Smooth muscle cell (in vitro differentiated cells): ENCODE measurements around the gene KCTD4. TPM values are rescaled to one million over a fixed set of nuclear protein-coding genes. Genes with fewer than 3 reads are reported as not detected.

Source experiments
- DNase-seq: peaks from one replicate; lab custom pipeline; 2025; ENCODE audit not compliant: unreplicated experiment; lab: John Stamatoyannopoulos, UW
- H2AFZ ChIP-seq: fragments of 200-600 bp; sonication (generic); 2 replicates; pipeline ENCODE4 v1.6.0; 2016; ENCODE audit warnings: antibody characterized with exemption, low read depth, mild to moderate bottlenecking
- H3F3A ChIP-seq: fragments of 200-600 bp; sonication (generic); 2 replicates; pipeline ENCODE4 v1.6.0; 2017; ENCODE audit warnings: antibody characterized with exemption, low read depth
- H3K27ac ChIP-seq: fragments of 200-600 bp; sonication (generic); 2 replicates; pipeline ENCODE4 v1.5.1; 2016; ENCODE audit warnings: low read depth, mild to moderate bottlenecking
- H3K27me3 ChIP-seq: fragments of 200-600 bp; sonication (generic); 2 replicates; pipeline ENCODE4 v1.6.1; 2016; ENCODE audit warnings: low read depth, mild to moderate bottlenecking
- H3K36me3 ChIP-seq: fragments of 200-600 bp; sonication (generic); 2 replicates; pipeline ENCODE4 v1.5.1; 2016; ENCODE audit warnings: low read depth
- H3K4me1 ChIP-seq: fragments of 200-600 bp; sonication (generic); 2 replicates; pipeline ENCODE4 v1.5.1; 2016; ENCODE audit warnings: low read depth
- H3K4me2 ChIP-seq: fragments of 200-600 bp; sonication (generic); 2 replicates; pipeline ENCODE4 v1.6.0; 2016; ENCODE audit warnings: mild to moderate bottlenecking
- H3K4me3 ChIP-seq: fragments of 200-600 bp; sonication (generic); 2 replicates; pipeline ENCODE4 v1.5.1; 2016; ENCODE audit warnings: mild to moderate bottlenecking
- H3K79me2 ChIP-seq: fragments of 200-600 bp; sonication (generic); 2 replicates; pipeline ENCODE4 v1.6.0; 2016; ENCODE audit warnings: low read depth, mild to moderate bottlenecking
- H3K9ac ChIP-seq: fragments of 200-600 bp; sonication (generic); 2 replicates; pipeline ENCODE4 v1.6.0; 2016; ENCODE audit warnings: low read depth
- H3K9me3 ChIP-seq: fragments of 200-600 bp; sonication (generic); replicated peaks from 2 replicates; pipeline ENCODE4 v1.5.1; 2016; ENCODE audit warnings: low read depth
- H4K20me1 ChIP-seq: fragments of 200-600 bp; sonication (generic); 2 replicates; pipeline ENCODE4 v1.6.0; 2016; ENCODE audit warnings: low read depth
- WGBS: methylation state at CpG from one replicate; pipeline ENCODE4 v1.1.7; 2016; ENCODE audit warnings: low lambda C conversion rate; 5-methylcytosine and 5-hydroxymethylcytosine counted together
- polyA plus RNA-seq: library from polyadenylated mRNA; unstranded; fragments of >200 nt; fragmentation: Nextera tagmentation; extraction: Ambion mirVana; gene quantifications from 2 replicates; pipeline ENCODE4 v1.2.1, GENCODE V29; 2016
- total RNA-seq: library from RNA; depleted of rRNA; stranded (reverse); fragments of >200 nt; gene quantifications from 2 replicates; pipeline ENCODE4 v1.2.3, GENCODE V29; 2014
- TF ChIP-seq, protein P1 (sequence below): fragments of 200-600 bp; sonication (generic); IDR thresholded peaks from 2 replicates; pipeline ENCODE4 v1.5.1; 2017; ENCODE audit warnings: borderline replicate concordance, mild to moderate bottlenecking, antibody characterized with exemption; ENCODE audit not compliant: insufficient read depth, poor library complexity, severe bottlenecking

The KCTD4 gene
- total and polyA plus RNA-seq, 2 experiments from 2014 or later, result not detected

- Histone ChIP-seq H3K27ac (no peak overlapping the region), H3K36me3 (no peaks in the 10 kb centered on the region), H3K4me1 (peaks cover 7% of the 10 kb centered on the region), H3K4me3 (no peak overlapping the region), H3K9me3 (no peaks in the 10 kb centered on the region), H3K27me3 (no peaks in the 10 kb centered on the region), H4K20me1 (peaks cover 6% of the 10 kb centered on the region), H3K9ac (no peak overlapping the region), H3K79me2 (peaks cover 8% of the 10 kb centered on the region), H3K4me2 (no peak overlapping the region), H3F3A (peaks cover 15% of the 10 kb centered on the region), H2AFZ (no peak overlapping the region)
- TF ChIP-seq, protein P1, sequence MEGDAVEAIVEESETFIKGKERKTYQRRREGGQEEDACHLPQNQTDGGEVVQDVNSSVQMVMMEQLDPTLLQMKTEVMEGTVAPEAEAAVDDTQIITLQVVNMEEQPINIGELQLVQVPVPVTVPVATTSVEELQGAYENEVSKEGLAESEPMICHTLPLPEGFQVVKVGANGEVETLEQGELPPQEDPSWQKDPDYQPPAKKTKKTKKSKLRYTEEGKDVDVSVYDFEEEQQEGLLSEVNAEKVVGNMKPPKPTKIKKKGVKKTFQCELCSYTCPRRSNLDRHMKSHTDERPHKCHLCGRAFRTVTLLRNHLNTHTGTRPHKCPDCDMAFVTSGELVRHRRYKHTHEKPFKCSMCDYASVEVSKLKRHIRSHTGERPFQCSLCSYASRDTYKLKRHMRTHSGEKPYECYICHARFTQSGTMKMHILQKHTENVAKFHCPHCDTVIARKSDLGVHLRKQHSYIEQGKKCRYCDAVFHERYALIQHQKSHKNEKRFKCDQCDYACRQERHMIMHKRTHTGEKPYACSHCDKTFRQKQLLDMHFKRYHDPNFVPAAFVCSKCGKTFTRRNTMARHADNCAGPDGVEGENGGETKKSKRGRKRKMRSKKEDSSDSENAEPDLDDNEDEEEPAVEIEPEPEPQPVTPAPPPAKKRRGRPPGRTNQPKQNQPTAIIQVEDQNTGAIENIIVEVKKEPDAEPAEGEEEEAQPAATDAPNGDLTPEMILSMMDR, result no peak
- no peak for DNase-seq
- WGBS, result 100% methylated on average over 2 of the region's 2 CpGs
These were observed 31.7 kb upstream of the KCTD4 start for GRCh38 chr13:45232591-45232990.

GRCh38 chr13:45231722-45232121 lies 30.9 kb upstream of the KCTD4 start:
- peaks cover 8% of the 10 kb centered on the region for H3K79me2 ChIP-seq
- 52% methylated on average over 1 of the region's 1 CpG for WGBS
- peaks cover 10% of the 10 kb centered on the region for H3F3A ChIP-seq
- H3K4me1 ChIP-seq, result peaks cover 7% of the 10 kb centered on the region
- no peak overlapping the region for H3K9ac ChIP-seq
- H3K27ac ChIP-seq, result no peak overlapping the region
- no peak overlapping the region for H3K4me3 ChIP-seq
- no peak for DNase-seq
- TF ChIP-seq, protein P1, result no peak
- no peak overlapping the region for H3K4me2 ChIP-seq
- H4K20me1 ChIP-seq, result peaks cover 5% of the 10 kb centered on the region
- no peaks in the 10 kb centered on the region for H3K36me3 ChIP-seq
- no peak overlapping the region for H2AFZ ChIP-seq
- no peaks in the 10 kb centered on the region for H3K27me3 ChIP-seq
- no peaks in the 10 kb centered on the region for H3K9me3 ChIP-seq

DNA sequence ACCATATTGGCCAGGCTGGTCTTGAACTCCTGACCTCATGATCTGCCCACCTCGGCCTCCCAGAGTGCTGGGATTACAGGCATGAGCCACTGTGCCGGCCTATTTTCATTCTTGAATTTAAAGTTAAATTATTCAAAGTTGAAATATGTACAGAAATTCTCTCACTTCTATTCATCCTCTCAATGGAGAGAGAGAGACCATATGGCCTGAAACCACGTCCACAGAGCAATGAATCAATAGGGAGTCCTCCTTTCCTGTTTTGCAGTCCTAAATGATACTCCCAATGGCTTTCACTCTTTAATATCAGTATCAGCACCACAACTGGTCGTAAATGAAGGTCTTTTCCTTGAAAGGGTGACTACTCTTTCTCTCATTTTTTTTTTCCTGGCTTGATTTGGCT lies 30.5 kb upstream of the KCTD4 start:
- Histone ChIP-seq H4K20me1 (peaks cover under 1% of the 10 kb centered on the region), H3K4me3 (no peak overlapping the region), H3F3A (peaks cover 6% of the 10 kb centered on the region), H2AFZ (no peak overlapping the region), H3K27ac (no peak overlapping the region), H3K9me3 (no peaks in the 10 kb centered on the region), H3K4me2 (no peak overlapping the region), H3K36me3 (no peaks in the 10 kb centered on the region), H3K79me2 (peaks cover 8% of the 10 kb centered on the region), H3K9ac (no peak overlapping the region), H3K27me3 (no peaks in the 10 kb centered on the region), H3K4me1 (peaks cover 3% of the 10 kb centered on the region)
- no peak for DNase-seq
- WGBS, result 90% methylated on average over 4 of the region's 4 CpGs
- TF ChIP-seq, protein P1, result no peak

DNA sequence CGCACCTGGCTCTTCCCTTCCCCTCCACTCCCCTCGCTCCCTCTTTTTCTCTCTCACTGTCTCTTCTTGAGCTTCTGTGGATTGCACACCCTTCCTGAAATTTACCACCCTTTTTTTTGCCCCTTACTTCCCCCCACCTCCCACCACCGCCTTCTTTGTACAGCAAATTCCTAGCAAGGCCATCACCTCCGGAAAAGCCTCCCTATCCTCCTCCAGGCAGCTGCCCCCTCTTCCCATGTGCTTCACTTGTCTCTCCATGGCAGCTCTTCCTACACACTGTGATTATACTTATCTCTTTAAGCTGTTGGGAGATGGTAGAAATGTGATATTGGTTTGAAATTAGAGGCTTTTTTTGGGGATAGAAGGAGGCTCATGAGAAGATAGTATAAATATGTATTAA lies 28.3 kb upstream of the KCTD4 start:
- H3K9ac ChIP-seq, result no peak overlapping the region
- no peak for DNase-seq
- H3K36me3 ChIP-seq, result no peaks in the 10 kb centered on the region
- H3K4me3 ChIP-seq, result no peak overlapping the region
- TF ChIP-seq, protein P1, result no peak
- 94% methylated on average over 4 of the region's 4 CpGs for WGBS
- H3K79me2 ChIP-seq, result peaks cover 8% of the 10 kb centered on the region
- no peak overlapping the region for H3K4me2 ChIP-seq
- no peaks in the 10 kb centered on the region for H3K4me1 ChIP-seq
- peaks cover 2% of the 10 kb centered on the region for H4K20me1 ChIP-seq
- H3K27ac ChIP-seq, result no peak overlapping the region
- no peaks in the 10 kb centered on the region for H3K9me3 ChIP-seq
- no peaks in the 10 kb centered on the region for H3K27me3 ChIP-seq
- no peak overlapping the region for H2AFZ ChIP-seq
- H3F3A ChIP-seq, result no peaks in the 10 kb centered on the region
